Mesothelial cell of epicardium (in vitro differentiated cells): ENCODE data around the gene CARHSP1. TPM values are rescaled to one million over a fixed set of nuclear protein-coding genes. Genes with fewer than 3 reads are reported as not detected.

Source experiments
- DNase-seq, 2 experiments: peaks; one replicate each; pipeline ENCODE4 v3.0.0; 2021; ENCODE audit warnings: low spot score in 2 of 2; ENCODE audit not compliant: unreplicated experiment in 2 of 2
- H3K27ac Mint-ChIP-seq: 2 replicates; pipeline ENCODE4 v1.8.0; 2021; ENCODE audit warnings: mixed read lengths
- H3K27me3 Mint-ChIP-seq: 2 replicates; pipeline ENCODE4 v1.8.0; 2021; ENCODE audit warnings: low read depth, mixed read lengths
- H3K36me3 Mint-ChIP-seq: 2 replicates; pipeline ENCODE4 v1.8.0; 2021; ENCODE audit warnings: mixed read lengths
- H3K4me1 Mint-ChIP-seq: 2 replicates; pipeline ENCODE4 v1.8.0; 2021; ENCODE audit warnings: mixed read lengths
- H3K4me3 Mint-ChIP-seq: 2 replicates; pipeline ENCODE4 v1.8.0; 2021; ENCODE audit warnings: mild to moderate bottlenecking, moderate library complexity, mixed read lengths
- H3K9me3 Mint-ChIP-seq: 2 replicates; pipeline ENCODE4 v1.8.0; 2021; ENCODE audit warnings: mixed read lengths
- CTCF ChIP-seq: fragments of 200-600 bp; sonication (generic); IDR thresholded peaks from one replicate; pipeline ENCODE4 v1.5.0; 2021; ENCODE audit warnings: antibody characterized with exemption; ENCODE audit not compliant: unreplicated experiment
- total RNA-seq: library from RNA; stranded (reverse); gene quantifications from 3 replicates; pipeline ENCODE4 v1.2.1, GENCODE V29; 2021

Gene CARHSP1
- total RNA-seq, 1 donor from 2014 or later: 80.3 TPM

GRCh38 chr16:8905168-8905762 is 36.5 kb upstream of the CARHSP1 start:
- no peak for TF ChIP-seq CTCF
- no peaks in the 10 kb centered on the region for H3K9me3 Mint-ChIP-seq
- H3K4me1 Mint-ChIP-seq: no peaks in the 10 kb centered on the region
- H3K27ac Mint-ChIP-seq: no peak overlapping the region
- H3K36me3 Mint-ChIP-seq: peaks cover 52% of the 10 kb centered on the region
- H3K27me3 Mint-ChIP-seq: no peaks in the 10 kb centered on the region
- no peak for DNase-seq
- H3K4me3 Mint-ChIP-seq: no peak overlapping the region

- Mint-ChIP-seq H3K4me3 (no peak overlapping the region), H3K27me3 (no peaks in the 10 kb centered on the region), H3K4me1 (no peaks in the 10 kb centered on the region), H3K36me3 (peaks cover 62% of the 10 kb centered on the region), H3K27ac (no peak overlapping the region), H3K9me3 (no peaks in the 10 kb centered on the region)
- no peak for DNase-seq
- TF ChIP-seq CTCF: no peak
Observed at GRCh38 chr16:8904018-8904430, 35.2 kb upstream of the CARHSP1 start.

- H3K36me3 Mint-ChIP-seq: peaks cover 67% of the 10 kb centered on the region
- no peaks in the 10 kb centered on the region for H3K27me3 Mint-ChIP-seq
- no peak overlapping the region for H3K4me3 Mint-ChIP-seq
- H3K4me1 Mint-ChIP-seq: no peaks in the 10 kb centered on the region
- peak; percentile 21 for TF ChIP-seq CTCF
- no peaks in the 10 kb centered on the region for H3K9me3 Mint-ChIP-seq
- H3K27ac Mint-ChIP-seq: no peak overlapping the region
- DNase-seq: no peak
Observed at GRCh38 chr16:8903004-8903403, 34.2 kb upstream of the CARHSP1 start.

DNA sequence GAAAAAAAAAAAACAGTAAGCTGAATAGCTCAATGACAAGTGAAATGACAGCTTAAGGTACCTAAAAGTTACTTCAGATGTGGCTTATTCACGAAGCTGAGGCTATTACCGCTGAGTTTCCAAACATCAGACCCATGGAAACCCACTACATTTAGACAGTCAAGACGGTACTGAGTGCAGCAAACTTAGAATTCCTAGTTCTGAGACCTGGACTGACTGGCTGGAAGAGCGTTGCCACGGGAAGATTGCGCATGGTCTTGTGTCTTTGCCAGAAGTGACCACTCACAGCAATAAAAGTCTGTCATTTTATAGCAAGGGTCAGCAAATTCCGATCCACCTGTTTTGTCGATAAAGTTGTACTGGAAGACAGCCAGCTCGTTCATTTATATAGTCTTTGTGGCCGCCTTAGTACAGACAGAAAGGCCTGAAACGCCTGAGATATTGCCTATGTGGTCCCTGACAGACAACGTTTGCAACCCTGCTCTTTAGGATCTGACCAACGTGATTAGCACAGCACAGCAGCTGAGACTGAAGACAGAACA is 32.6 kb upstream of the CARHSP1 start:
- Mint-ChIP-seq H3K27me3 (no peaks in the 10 kb centered on the region), H3K4me1 (no peaks in the 10 kb centered on the region), H3K36me3 (peaks cover 70% of the 10 kb centered on the region), H3K4me3 (no peak overlapping the region), H3K27ac (no peak overlapping the region), H3K9me3 (no peaks in the 10 kb centered on the region)
- no peak for TF ChIP-seq CTCF
- DNase-seq: no peak

GRCh38 chr16:8900343-8900742 is 31.5 kb upstream of the CARHSP1 start:
- H3K9me3 Mint-ChIP-seq: no peaks in the 10 kb centered on the region
- no peak for TF ChIP-seq CTCF
- DNase-seq: no peak
- H3K27ac Mint-ChIP-seq: no peak overlapping the region
- no peaks in the 10 kb centered on the region for H3K4me1 Mint-ChIP-seq
- no peak overlapping the region for H3K4me3 Mint-ChIP-seq
- no peaks in the 10 kb centered on the region for H3K27me3 Mint-ChIP-seq
- H3K36me3 Mint-ChIP-seq: peaks cover 65% of the 10 kb centered on the region
